Naive B cell (primary cell): ENCODE data around the gene DOC2A. TPM values are rescaled to one million over a fixed set of nuclear protein-coding genes. Genes with fewer than 3 reads are reported as not detected.

Experiments used
- ATAC-seq, 2 donors: fragments of 150-1000 bp; cut with Tn5 transposase; 2 replicates each; pipeline ENCODE4 v1.10.0; 2021; ENCODE audit warnings: low read depth in 2 of 2, mild to moderate bottlenecking in 2 of 2, moderate library complexity in 2 of 2
- DNase-seq: peaks from one replicate; pipeline ENCODE4 v3.0.0; 2022
- H3K27ac Mint-ChIP-seq, 6 donors: one replicate each; pipeline ENCODE4 v1.8.0; 2020 to 2022; ENCODE audit warnings: mild to moderate bottlenecking in 6 of 6, mixed read lengths in 6 of 6, moderate library complexity in 5 of 6, inconsistent platforms in 2 of 6
- H3K27me3 Mint-ChIP-seq, 3 donors: one replicate each; pipeline ENCODE4 v1.8.0; 2021 to 2022; ENCODE audit warnings: mixed read lengths in 3 of 3, mild to moderate bottlenecking in 1 of 3
- H3K36me3 Mint-ChIP-seq, 2 donors: one replicate each; pipeline ENCODE4 v1.8.0; 2020 to 2022; ENCODE audit warnings: mixed read lengths in 2 of 2, inconsistent platforms in 1 of 2, mild to moderate bottlenecking in 1 of 2
- H3K4me1 Mint-ChIP-seq, 3 donors: one replicate each; pipeline ENCODE4 v1.8.0; 2020 to 2022; ENCODE audit warnings: mixed read lengths in 3 of 3, inconsistent platforms in 1 of 3, mild to moderate bottlenecking in 1 of 3, moderate library complexity in 1 of 3
- H3K4me3 Mint-ChIP-seq, 8 donors: one replicate each; pipeline ENCODE4 v1.8.0; 2020 to 2022; ENCODE audit warnings: mild to moderate bottlenecking in 8 of 8, mixed read lengths in 8 of 8, moderate library complexity in 8 of 8, inconsistent platforms in 2 of 8
- H3K9me3 Mint-ChIP-seq, 7 donors: one replicate each; pipeline ENCODE4 v1.8.0; 2020 to 2022; ENCODE audit warnings: mixed read lengths in 7 of 7, mild to moderate bottlenecking in 5 of 7, inconsistent platforms in 2 of 7, moderate library complexity in 1 of 7
- polyA plus RNA-seq, 6 donors: library from polyadenylated mRNA; unstranded; fragments of 300-500 nt; fragmentation: Illumina TruSeq; gene quantifications; one replicate each; pipeline ENCODE4 v1.2.3, GENCODE V29; 2021; ENCODE audit warnings: low read depth in 6 of 6

The DOC2A gene
- polyA plus RNA-seq, 6 donors from 2014 or later = not detected

DNA sequence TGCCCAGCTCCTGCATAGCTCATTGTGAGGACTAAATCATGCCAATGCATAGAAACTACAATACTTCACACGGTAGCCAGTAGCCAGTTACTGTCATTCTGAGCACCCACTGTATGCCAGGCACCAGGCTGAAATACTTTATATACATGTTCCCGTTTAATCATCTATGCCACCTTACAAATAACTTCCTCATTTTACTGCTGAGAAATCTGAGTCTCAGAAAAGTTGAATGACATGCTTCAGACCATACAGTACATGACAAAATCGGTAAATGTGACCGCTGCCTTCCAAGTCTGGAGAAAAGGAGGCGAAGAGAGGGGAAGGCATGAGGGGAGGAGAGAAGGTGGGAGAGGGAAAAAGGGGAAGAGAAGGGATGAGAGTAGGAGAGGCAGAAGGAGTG lies 29.4 kb upstream of the DOC2A start:
- peaks cover 0 to 12% (median 7%) of the 10 kb centered on the region in 3 donors for H3K27me3 Mint-ChIP-seq
- peaks cover 6 to 7% (median 6%) of the 10 kb centered on the region in 3 donors for H3K4me1 Mint-ChIP-seq
- peak overlapping the region in 2 of 6 donors; percentile 54 to 77 for H3K27ac Mint-ChIP-seq
- H3K4me3 Mint-ChIP-seq = peak overlapping the region in 4 of 8 donors; percentile 0 to 64 (median 28)
- H3K36me3 Mint-ChIP-seq = no peaks in the 10 kb centered on the region
- ATAC-seq (peak; percentile 85 to 94), DNase-seq (peak; percentile 23)
- H3K9me3 Mint-ChIP-seq = no peaks in the 10 kb centered on the region

DNA sequence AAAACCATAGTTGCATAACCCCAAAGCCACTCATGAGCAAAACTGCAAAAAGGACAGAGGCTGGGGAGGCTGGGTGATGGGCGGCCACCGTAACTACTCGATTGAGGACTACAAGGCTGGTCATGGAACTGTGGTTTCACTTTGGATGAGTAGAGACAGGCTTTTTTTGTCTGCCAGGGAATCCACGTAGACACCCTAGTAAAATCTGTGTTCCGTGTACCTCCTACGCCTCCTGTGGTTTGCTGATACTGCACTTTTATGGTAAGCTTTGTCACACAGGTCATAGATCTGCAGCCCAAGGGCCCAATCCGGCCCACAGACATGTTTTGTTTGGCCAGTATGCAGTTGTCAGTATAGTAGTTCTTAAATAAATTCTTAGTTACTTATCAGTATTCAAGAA lies 22.4 kb upstream of the DOC2A start:
- DNase-seq (no peak), ATAC-seq (no peak)
- Mint-ChIP-seq H3K4me3 (no peak overlapping the region), H3K9me3 (peaks cover 0 to 1% (median 0%) of the 10 kb centered on the region in 7 donors), H3K36me3 (no peaks in the 10 kb centered on the region), H3K27ac (no peak overlapping the region), H3K27me3 (peaks cover 35 to 58% (median 57%) of the 10 kb centered on the region in 3 donors), H3K4me1 (peaks cover 9 to 27% (median 13%) of the 10 kb centered on the region in 3 donors)

DNA sequence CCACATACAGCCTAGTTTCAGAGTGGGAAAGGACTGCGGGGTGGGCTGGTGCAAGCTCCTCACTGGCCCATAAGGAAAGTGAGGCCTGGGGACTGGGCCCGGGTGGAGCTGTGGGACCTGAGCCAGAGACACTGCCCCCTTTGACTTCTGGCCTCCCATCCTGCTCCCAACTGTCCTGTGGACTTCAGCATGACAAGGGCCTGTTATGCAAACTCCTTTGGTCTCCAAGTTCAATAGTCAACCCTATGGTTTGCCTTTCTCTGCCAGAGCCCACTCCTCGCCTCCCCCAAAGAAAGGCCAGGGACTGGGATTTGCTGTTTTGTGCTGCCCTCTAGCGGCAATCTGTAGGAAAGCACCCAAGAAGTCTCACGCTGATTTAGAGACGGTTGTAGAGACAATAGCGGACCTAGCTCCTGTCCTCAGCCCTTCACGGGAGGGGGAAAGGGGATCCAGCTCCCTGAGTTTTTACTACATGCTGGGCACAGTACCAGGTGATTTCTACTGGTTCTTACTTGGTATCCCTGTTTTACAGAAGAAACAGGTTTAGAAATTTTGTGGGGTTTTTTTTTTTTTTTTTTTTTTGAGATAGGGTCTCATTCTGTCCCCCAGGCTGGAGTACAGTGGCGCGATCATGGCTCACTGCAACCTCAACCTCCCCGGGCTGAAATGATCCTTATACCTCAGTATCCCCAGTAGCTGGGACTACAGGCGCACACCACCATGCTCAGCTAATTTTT lies 21.4 kb upstream of the DOC2A start:
- Mint-ChIP-seq H3K4me3 (peak overlapping the region in 2 of 8 donors; percentile 36 to 53), H3K27me3 (peaks cover 44 to 69% (median 67%) of the 10 kb centered on the region in 3 donors)

DNA sequence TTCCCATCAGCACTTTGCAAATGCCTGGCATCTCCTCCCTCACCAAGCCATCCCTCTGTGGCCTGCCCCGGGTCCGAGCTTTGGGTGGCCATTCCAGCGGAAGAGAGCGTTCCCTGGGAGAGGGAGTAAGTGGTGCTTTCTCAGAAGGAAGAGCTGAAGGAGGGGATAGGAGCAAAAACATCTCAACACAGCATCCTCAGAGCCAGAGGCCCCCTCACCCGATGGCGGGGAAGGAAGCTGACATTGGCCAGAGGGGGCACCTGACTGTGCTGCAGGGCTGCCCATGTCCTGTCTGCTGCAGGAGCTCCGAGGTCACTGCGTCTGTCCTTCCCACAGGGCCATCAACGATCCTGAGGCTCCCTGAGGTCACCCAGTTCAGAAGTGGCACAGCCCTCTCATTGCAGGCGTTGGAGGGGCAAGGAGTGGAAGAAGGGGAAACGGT lies 20.7 kb upstream of the DOC2A start:
- Mint-ChIP-seq H3K27ac (no peak overlapping the region), H3K4me3 (peak overlapping the region in 3 of 8 donors; percentile 18 to 57 (median 25)), H3K4me1 (peaks cover 9 to 32% (median 13%) of the 10 kb centered on the region in 3 donors), H3K36me3 (peaks cover 0 to 15% of the 10 kb centered on the region in 2 donors), H3K27me3 (peaks cover 51 to 76% (median 75%) of the 10 kb centered on the region in 3 donors), H3K9me3 (peaks cover 0 to 1% (median 0%) of the 10 kb centered on the region in 7 donors)
- no peak for DNase-seq
- no peak for ATAC-seq

More for the DNA sequence above, 21.4 kb upstream of the DOC2A start:
- Mint-ChIP-seq H3K9me3 (peaks cover 0 to 1% (median 0%) of the 10 kb centered on the region in 7 donors), H3K27ac (no peak overlapping the region), H3K36me3 (peaks cover 0 to 10% of the 10 kb centered on the region in 2 donors), H3K4me1 (peaks cover 9 to 32% (median 13%) of the 10 kb centered on the region in 3 donors)
- ATAC-seq (peak; percentile 58 to 70), DNase-seq (peak; percentile 62)

DNA sequence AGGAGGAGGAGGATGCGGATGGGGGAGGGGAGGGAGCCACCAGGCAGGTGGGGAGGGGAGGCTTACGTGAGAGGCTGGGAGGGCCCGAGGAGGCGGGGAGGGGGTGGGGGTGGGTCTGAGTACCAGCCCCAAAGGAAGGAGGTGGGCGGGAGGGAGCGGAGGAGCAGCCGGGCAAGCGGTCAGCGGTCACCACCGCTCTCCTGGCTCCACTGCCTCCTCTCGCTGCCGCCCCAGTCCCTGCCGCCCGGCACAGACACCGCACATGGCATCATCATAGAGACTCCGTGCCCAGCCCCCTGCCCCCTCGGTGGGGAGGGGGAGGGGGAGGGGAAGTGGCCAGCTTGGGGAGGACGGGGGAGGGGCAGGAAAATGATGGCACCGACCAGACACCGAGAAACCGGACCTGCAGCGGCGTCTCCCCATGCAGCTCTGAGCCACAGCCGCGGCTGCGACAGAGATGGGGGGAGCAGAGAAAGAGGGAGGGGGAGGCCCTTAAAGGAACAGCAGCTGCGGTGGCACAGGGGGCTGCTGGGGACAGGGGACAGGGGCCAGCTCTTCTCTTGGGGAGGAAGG lies 20.1 kb upstream of the DOC2A start, which contains the start of gene TLCD3B:
TSS of gene TLCD3B (minus strand) at position 431 of the 573 bp plus-strand sequence. CDS start 744 bp downstream, outside the sequence.
- H3K36me3 Mint-ChIP-seq = peaks cover 0 to 15% of the 10 kb centered on the region in 2 donors
- H3K4me3 Mint-ChIP-seq = peak within 1 kb of the TSS in 7 of 8 donors; percentile 25 to 73 (median 53)
- ATAC-seq (peak; percentile 18 to 32), DNase-seq (no peak)
- peaks cover 0 to 1% (median 0%) of the 10 kb centered on the region in 7 donors for H3K9me3 Mint-ChIP-seq
- H3K27ac Mint-ChIP-seq = no peak within 1 kb of the TSS
- H3K4me1 Mint-ChIP-seq = peaks cover 9 to 32% (median 13%) of the 10 kb centered on the region in 3 donors
- peaks cover 52 to 79% (median 78%) of the 10 kb centered on the region in 3 donors for H3K27me3 Mint-ChIP-seq

DNA sequence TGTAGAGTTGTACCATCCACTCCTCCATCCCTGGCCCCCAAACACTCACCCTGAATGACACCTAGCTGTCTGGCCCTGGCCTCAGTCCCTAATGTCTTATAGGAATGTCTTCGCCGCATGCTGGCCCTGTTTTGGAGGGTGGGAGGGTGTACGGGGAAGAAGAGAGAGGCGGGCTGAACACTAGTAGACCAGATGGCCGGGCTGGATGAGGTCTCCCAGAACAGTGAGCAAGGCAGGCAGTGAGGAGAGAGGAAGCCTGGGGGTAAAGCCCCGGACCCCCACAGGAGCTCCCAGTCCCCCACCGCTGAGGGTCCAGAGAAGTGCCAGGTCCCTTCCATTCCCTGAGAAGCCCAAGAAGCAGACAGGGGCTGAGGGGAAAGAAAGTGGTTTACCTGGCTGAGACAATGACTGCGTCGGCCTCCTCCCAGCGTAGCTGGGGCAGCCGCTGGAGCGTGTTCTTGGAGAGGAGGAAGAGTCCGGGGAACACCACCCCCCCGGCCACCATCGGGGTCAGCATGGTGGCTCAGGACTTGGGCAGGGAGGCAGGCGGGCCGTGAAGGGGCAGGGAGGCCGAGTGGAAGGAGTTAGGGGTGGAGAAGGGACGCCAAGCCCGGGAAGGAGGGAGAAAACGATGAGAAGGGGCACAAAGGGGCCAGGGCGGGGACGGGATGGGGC lies 19.3 kb upstream of the DOC2A start:
- H3K9me3 Mint-ChIP-seq = peaks cover 0 to 1% (median 0%) of the 10 kb centered on the region in 7 donors
- H3K36me3 Mint-ChIP-seq = peaks cover 0 to 15% of the 10 kb centered on the region in 2 donors
- DNase-seq = no peak
- no peak for ATAC-seq
- peaks cover 52 to 77% (median 71%) of the 10 kb centered on the region in 3 donors for H3K27me3 Mint-ChIP-seq
- peak overlapping the region in 4 of 8 donors; percentile 29 to 73 (median 54) for H3K4me3 Mint-ChIP-seq
- peaks cover 9 to 32% (median 13%) of the 10 kb centered on the region in 3 donors for H3K4me1 Mint-ChIP-seq
- H3K27ac Mint-ChIP-seq = no peak overlapping the region

DNA sequence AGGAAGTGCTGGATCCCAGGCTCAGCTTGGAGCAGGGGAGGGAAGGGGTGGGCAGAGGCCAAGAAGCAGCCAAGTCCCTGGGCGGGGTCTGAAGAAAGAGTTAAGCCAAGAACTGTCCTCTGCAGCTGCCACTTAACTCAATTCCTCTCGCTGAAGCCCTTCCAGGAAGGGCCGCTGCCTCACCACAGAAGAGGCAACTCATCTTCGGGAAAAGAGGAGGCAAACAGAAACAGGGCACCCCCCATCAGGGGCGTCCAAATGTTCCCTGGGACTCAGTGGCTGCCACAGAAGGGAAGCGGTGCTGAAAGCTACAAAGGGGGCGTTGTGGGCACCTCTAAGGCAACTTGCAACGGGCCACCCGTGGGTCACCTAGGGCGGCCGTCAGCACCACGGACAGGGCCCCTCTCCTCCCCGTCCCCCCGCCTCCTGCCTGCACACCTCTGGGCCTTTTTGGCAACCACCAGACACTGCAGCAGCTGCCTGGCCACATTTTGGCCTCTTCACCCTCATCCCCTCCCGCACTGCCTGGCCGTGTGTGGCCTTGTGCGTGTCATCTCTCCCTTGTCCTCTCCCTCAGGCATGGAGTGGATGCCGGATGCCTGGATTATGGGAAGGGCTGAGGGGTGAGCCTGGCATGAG lies 17.7 kb upstream of the DOC2A start:
- Mint-ChIP-seq H3K4me3 (no peak overlapping the region), H3K27me3 (peaks cover 44 to 74% (median 61%) of the 10 kb centered on the region in 3 donors), H3K27ac (no peak overlapping the region), H3K9me3 (peaks cover 0 to 1% (median 0%) of the 10 kb centered on the region in 7 donors), H3K4me1 (peaks cover 9 to 32% (median 13%) of the 10 kb centered on the region in 3 donors), H3K36me3 (peaks cover 0 to 15% of the 10 kb centered on the region in 2 donors)
- ATAC-seq (peak; percentile 21 to 25), DNase-seq (no peak)

DNA sequence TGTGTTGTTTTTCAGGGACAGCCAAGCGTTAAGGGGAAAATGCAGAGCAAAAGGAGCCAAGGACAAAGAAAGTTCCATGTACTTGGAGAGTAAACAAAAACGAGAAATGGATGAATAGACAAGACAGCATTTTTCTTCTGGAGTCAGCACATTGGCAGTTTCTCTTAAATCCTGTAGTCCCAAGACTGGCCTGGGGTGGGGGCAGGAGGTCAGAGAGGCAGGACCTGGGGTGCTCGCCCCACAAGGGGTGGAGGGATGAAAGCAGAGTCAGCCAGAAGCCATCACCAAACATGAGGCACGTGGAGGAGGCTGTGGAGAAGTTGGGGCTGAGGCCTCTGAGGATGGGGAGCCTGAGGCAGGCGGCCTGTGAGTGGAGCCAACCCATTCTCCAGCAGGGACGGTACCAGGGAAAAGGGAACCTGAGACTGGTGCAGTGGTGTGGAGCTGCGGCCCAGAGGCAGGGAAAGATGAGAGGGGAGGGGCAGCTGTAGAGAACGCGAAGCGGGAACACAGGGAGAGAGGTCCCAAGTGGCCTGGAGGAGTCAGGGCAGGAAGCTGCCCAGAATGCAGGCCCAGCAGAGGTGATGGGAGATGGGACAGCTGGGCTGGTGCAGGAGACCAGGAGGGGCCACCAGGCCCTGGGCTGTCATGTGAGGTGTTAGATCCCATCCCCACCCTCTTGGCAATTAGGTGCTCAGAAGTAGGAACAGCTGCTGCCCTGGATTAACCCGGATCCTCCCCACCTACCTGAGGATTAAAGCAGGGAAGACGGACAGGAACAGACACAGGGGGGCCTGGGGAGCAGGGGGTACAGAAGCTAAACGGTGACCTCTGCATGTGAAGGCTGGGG lies 17.0 kb upstream of the DOC2A start:
- peaks cover 40 to 77% (median 61%) of the 10 kb centered on the region in 3 donors for H3K27me3 Mint-ChIP-seq
- peak overlapping the region in 2 of 8 donors; percentile 22 to 35 for H3K4me3 Mint-ChIP-seq
- no peak overlapping the region for H3K27ac Mint-ChIP-seq
- DNase-seq (no peak), ATAC-seq (no peak)
- peaks cover 9 to 32% (median 13%) of the 10 kb centered on the region in 3 donors for H3K4me1 Mint-ChIP-seq
- peaks cover 0 to 1% (median 0%) of the 10 kb centered on the region in 7 donors for H3K9me3 Mint-ChIP-seq
- H3K36me3 Mint-ChIP-seq = peaks cover 0 to 15% of the 10 kb centered on the region in 2 donors

DNA sequence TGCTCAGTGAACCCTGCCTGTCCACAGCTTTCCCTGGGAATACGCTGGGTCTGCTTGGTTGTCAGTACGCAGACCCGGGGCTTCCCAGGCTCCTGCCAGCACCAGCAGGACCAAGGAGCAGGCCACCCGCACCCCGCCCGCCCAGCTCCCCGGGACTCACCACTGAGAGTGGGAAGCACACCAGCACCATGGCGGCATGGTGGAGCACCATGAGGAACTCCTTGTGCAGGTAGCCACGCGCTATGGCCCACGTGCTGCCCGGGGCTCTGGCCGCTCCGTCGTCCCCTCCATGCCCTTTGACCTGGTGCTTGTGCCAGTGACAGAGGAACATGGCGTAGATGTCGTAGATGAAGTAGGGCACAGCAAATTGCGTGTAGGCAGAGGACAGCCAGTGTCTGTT lies 15.6 kb upstream of the DOC2A start:
- ATAC-seq = no peak
- H3K4me3 Mint-ChIP-seq = no peak overlapping the region
- no peak for DNase-seq
- H3K27ac Mint-ChIP-seq = no peak overlapping the region
- H3K4me1 Mint-ChIP-seq = peaks cover 8 to 28% (median 12%) of the 10 kb centered on the region in 3 donors
- H3K27me3 Mint-ChIP-seq = peaks cover 32 to 65% (median 50%) of the 10 kb centered on the region in 3 donors
- H3K9me3 Mint-ChIP-seq = peaks cover 0 to 1% (median 0%) of the 10 kb centered on the region in 7 donors
- peaks cover 0 to 15% of the 10 kb centered on the region in 2 donors for H3K36me3 Mint-ChIP-seq

DNA sequence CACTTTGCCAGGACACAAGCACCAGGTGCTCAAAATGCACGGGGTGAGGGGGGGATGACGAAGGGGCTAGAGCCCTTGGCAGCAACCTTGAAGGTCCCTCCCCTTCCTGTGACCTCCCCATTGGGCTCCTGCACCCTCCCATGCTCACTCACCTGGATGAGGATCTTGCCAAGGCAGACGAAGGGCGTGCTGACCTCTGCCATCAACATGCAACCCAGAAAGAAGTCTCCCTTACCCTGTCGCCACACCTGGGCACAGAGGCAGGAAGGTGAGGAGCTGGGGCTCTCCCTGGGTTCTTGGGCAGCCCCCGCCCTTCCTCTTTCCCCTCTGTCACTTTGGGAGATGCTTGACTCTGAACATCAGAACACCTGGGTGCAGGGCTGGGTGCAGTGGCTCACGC lies 14.7 kb upstream of the DOC2A start:
- no peak for DNase-seq
- peak overlapping the region in 1 of 8 donors; percentile 23 for H3K4me3 Mint-ChIP-seq
- H3K36me3 Mint-ChIP-seq = peaks cover 0 to 15% of the 10 kb centered on the region in 2 donors
- ATAC-seq = no peak
- peaks cover 30 to 61% (median 43%) of the 10 kb centered on the region in 3 donors for H3K27me3 Mint-ChIP-seq
- H3K27ac Mint-ChIP-seq = no peak overlapping the region
- peaks cover 15 to 31% (median 21%) of the 10 kb centered on the region in 3 donors for H3K4me1 Mint-ChIP-seq
- peaks cover 0 to 1% (median 0%) of the 10 kb centered on the region in 7 donors for H3K9me3 Mint-ChIP-seq

DNA sequence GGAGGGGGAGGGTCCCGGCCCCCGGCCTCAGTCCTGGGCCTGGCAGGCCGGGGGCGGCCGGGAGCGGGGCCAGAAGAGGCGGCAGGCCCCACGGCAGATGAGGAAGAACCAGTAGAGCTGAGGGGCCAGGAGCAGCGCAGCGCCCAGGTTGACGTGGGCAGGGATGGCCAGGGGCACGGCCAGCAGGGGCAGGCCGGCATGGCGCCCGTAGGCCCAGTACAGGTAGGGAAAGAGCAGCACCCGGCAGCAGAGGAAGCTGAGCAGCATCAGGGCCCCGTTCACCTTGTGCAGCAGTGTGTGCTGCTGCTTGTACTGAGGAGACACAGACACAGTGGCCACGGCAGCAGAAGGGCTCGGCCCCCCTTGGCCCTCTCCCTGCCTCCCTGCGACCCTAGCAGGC lies 14.3 kb upstream of the DOC2A start:
- H3K9me3 Mint-ChIP-seq = peaks cover 0 to 1% (median 0%) of the 10 kb centered on the region in 7 donors
- DNase-seq (no peak), ATAC-seq (no peak)
- H3K4me1 Mint-ChIP-seq = peaks cover 17 to 28% (median 18%) of the 10 kb centered on the region in 3 donors
- H3K27ac Mint-ChIP-seq = no peak overlapping the region
- H3K36me3 Mint-ChIP-seq = peaks cover 0 to 15% of the 10 kb centered on the region in 2 donors
- no peak overlapping the region for H3K4me3 Mint-ChIP-seq
- peaks cover 29 to 57% (median 39%) of the 10 kb centered on the region in 3 donors for H3K27me3 Mint-ChIP-seq

DNA sequence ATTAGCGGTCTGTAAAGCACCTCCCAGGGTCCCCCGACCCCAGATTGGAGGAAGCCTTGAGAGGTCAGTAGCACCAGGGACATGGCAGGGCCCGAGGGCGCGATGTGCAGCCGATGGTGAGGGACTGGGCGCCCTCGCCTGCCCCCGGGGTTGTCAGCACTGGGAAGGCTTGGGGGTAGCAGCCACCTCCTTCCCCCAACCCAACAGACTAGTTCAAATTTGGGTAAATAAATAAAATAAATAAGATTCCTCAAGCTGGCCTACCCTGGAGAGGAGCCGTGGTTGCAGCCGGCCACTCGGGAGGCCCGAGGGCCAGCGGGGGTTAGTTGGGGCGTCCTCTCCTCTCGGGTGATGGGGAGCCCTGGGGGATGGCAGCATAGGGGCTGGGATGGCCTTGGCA lies 13.6 kb upstream of the DOC2A start:
- peaks cover 12 to 21% (median 15%) of the 10 kb centered on the region in 3 donors for H3K4me1 Mint-ChIP-seq
- peaks cover 22 to 50% (median 32%) of the 10 kb centered on the region in 3 donors for H3K27me3 Mint-ChIP-seq
- peak overlapping the region in 1 of 8 donors; percentile 76 for H3K4me3 Mint-ChIP-seq
- no peaks in the 10 kb centered on the region for H3K9me3 Mint-ChIP-seq
- no peak for ATAC-seq
- peaks cover 0 to 15% of the 10 kb centered on the region in 2 donors for H3K36me3 Mint-ChIP-seq
- no peak for DNase-seq
- H3K27ac Mint-ChIP-seq = peak overlapping the region in 1 of 6 donors; percentile 68
